Measurements from ENCODE around the gene ACBD3.

ACBD3 gene

DNA sequence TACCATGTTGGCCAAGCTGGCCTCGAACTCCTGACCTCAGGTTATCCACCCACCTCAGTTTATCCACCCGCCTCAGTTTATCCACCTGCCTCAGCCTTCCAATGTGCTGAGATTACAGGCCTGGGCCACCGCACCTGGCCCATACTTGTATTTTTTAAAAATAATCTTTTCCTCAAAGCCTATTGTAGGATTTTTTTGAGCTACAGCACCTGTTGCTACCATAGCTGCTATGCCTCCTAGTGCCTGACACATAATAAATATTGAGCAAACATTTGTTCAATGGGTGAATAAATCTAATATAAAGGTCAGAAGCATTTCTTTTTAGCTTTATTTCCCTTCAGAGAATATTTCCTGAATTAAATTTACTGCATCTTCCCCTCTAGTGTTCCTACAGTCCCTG is 15.7 kb upstream of the ACBD3 start:
- no peak for TF ChIP-seq CTCF (IDR thresholded peaks at IDR 0.05; ENCODE audit: low read depth, low read length)
- H3K4me3 ChIP-seq (ENCODE audit: low read depth, low read length), result no peak overlapping the region

DNA sequence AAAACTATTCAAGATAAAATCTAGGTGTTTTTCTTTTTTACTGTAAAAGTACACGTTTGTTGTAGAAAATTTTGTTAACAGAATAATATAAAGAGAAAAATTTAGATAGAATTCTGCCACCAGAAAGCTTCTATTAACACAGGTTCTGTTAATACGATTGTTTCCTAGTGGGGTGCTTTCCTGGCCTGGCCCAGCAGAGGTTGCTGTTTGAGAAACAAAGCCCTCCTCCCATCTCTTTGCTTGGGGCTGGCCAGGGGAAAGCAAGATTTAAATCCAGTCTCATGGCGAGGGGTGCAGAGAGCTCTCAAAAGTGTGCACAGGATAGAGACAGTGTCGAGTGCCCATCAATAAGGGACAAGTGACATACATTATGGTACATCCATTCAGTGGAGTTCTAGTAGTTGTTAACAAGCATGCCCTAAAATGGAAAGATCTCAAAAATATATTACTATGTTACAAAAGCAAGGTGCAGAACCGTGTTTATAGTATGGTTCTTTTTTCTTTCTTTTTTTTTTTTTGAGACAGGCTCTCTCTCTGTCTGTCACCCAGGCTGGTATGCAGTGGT is 14.6 kb upstream of the ACBD3 start:
- H3K4me3 ChIP-seq (ENCODE audit: low read depth, low read length), result no peak overlapping the region
- TF ChIP-seq CTCF (IDR thresholded peaks at IDR 0.05; ENCODE audit: low read depth, low read length), result 0 out of 2 replicates have a peak, but pooled peaks have one; percentile 21

- no peak overlapping the region for H3K4me3 ChIP-seq (ENCODE audit: low read depth, low read length)
- no peak for TF ChIP-seq CTCF (IDR thresholded peaks at IDR 0.05; ENCODE audit: low read depth, low read length)
Measured at GRCh38 chr1:226199971-226200370, 13.4 kb upstream of the ACBD3 start.

- H3K4me3 ChIP-seq (ENCODE audit: low read depth, low read length), result no peak overlapping the region
- no peak for TF ChIP-seq CTCF (IDR thresholded peaks at IDR 0.05; ENCODE audit: low read depth, low read length)
Measured at GRCh38 chr1:226195144-226195543, 8.6 kb upstream of the ACBD3 start.

DNA sequence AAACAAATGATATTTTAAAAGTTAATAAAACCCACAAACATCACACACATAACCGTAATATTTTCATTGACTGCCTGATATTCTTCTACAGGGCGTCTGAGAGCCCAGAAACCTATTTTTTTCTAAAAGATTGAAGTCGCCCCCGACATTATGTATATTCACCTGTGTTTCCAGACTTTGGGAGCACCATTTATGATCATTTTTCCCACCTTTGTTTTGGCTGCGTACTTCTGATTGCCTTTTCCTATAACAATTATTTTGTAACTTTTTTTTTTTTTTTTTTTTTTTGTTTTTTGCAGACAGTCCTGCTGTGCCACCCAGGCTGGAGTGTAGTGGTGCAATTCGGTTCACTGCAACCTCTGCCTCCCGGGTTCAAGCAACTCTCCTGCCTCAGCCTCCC is 839 bp upstream of the ACBD3 start:
- H3K4me3 ChIP-seq (ENCODE audit: low read depth, low read length), result peak overlapping the region; percentile 92
- TF ChIP-seq CTCF (IDR thresholded peaks at IDR 0.05; ENCODE audit: low read depth, low read length), result no peak

DNA sequence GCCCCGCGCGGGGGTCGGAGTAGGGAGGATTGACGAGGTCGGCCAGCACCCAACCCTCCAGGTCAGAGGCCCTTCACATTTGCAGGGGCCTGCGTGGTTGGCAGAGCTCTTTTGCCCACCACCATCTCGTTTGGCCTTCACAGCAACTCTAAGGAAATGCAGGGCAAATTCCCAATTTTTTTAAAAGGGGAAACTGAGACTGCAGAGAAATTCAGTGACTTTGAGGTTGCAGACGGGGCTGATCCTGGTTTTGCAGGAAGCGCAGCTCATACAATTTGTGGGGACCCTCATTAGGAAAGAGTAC is 430 bp upstream of the ACBD3 start:
- no peak for TF ChIP-seq CTCF (IDR thresholded peaks at IDR 0.05; ENCODE audit: low read depth, low read length)
- H3K4me3 ChIP-seq (ENCODE audit: low read depth, low read length), result peak overlapping the region; percentile 92

GRCh38 chr1:226185141-226186036 is 1.2 kb downstream of the ACBD3 start:
- no peak for TF ChIP-seq CTCF (IDR thresholded peaks at IDR 0.05; ENCODE audit: low read depth, low read length)

More at GRCh38 chr1:226185141-226186036, 1.2 kb downstream of the ACBD3 start:
- peak overlapping the region; percentile 92 for H3K4me3 ChIP-seq (ENCODE audit: low read depth, low read length)
